ENCODE measurements around the gene ATP2A1.
"Not testable (repeated sequence)": the region's sequence is repeated elsewhere in the genome, so short reads cannot be mapped to it uniquely, and the experiment has no call there.

Gene ATP2A1

GRCh38 chr16:28882551-28883160, 4.4 kb downstream of the ATP2A1 start:
- no peak for DNase-seq

- no peak for DNase-seq
Measured at GRCh38 chr16:28883221-28883996, 5.1 kb downstream of the ATP2A1 start.

- DNase-seq: no peak
Measured at GRCh38 chr16:28884045-28884444, 5.8 kb downstream of the ATP2A1 start.

GRCh38 chr16:28886945-28887344, 8.7 kb downstream of the ATP2A1 start:
- DNase-seq: no peak

- DNase-seq: not testable (repeated sequence)
Measured at GRCh38 chr16:28890355-28890754, 12.1 kb downstream of the ATP2A1 start.

- DNase-seq: no peak
Measured at GRCh38 chr16:28891964-28892890, 13.9 kb downstream of the ATP2A1 start.

- no peak for DNase-seq
Measured at GRCh38 chr16:28893291-28893690, 15.0 kb downstream of the ATP2A1 start.

GRCh38 chr16:28895609-28896008, 17.3 kb downstream of the ATP2A1 start:
- DNase-seq: no peak

GRCh38 chr16:28897826-28898225, 19.5 kb downstream of the ATP2A1 start:
- no peak for DNase-seq

- no peak for DNase-seq
Measured at GRCh38 chr16:28898266-28898665, 20.0 kb downstream of the ATP2A1 start.

GRCh38 chr16:28898942-28899341, 20.7 kb downstream of the ATP2A1 start:
- DNase-seq: no peak

GRCh38 chr16:28899882-28900590, 21.7 kb downstream of the ATP2A1 start:
- no peak for DNase-seq

- no peak for DNase-seq
Measured at GRCh38 chr16:28900601-28901000, 22.3 kb downstream of the ATP2A1 start.

GRCh38 chr16:28901862-28902261, 23.6 kb downstream of the ATP2A1 start:
- DNase-seq: no peak

GRCh38 chr16:28902909-28903308, 24.6 kb downstream of the ATP2A1 start:
- no peak for DNase-seq

- DNase-seq: no peak
Measured at GRCh38 chr16:28903344-28904042, 25.2 kb downstream of the ATP2A1 start.

- no peak for DNase-seq
Measured at GRCh38 chr16:28904363-28904762, 26.1 kb downstream of the ATP2A1 start.

GRCh38 chr16:28904828-28905227, 26.5 kb downstream of the ATP2A1 start:
- no peak for DNase-seq

GRCh38 chr16:28905229-28905754, 27.0 kb downstream of the ATP2A1 start:
- DNase-seq: no peak

GRCh38 chr16:28905800-28906372, 27.6 kb downstream of the ATP2A1 start:
- DNase-seq: no peak

Measured in cerebellar nuclear complex (tissue), 1 donor.